ENCODE measurements around the gene KRTAP10-3.

Gene KRTAP10-3

DNA sequence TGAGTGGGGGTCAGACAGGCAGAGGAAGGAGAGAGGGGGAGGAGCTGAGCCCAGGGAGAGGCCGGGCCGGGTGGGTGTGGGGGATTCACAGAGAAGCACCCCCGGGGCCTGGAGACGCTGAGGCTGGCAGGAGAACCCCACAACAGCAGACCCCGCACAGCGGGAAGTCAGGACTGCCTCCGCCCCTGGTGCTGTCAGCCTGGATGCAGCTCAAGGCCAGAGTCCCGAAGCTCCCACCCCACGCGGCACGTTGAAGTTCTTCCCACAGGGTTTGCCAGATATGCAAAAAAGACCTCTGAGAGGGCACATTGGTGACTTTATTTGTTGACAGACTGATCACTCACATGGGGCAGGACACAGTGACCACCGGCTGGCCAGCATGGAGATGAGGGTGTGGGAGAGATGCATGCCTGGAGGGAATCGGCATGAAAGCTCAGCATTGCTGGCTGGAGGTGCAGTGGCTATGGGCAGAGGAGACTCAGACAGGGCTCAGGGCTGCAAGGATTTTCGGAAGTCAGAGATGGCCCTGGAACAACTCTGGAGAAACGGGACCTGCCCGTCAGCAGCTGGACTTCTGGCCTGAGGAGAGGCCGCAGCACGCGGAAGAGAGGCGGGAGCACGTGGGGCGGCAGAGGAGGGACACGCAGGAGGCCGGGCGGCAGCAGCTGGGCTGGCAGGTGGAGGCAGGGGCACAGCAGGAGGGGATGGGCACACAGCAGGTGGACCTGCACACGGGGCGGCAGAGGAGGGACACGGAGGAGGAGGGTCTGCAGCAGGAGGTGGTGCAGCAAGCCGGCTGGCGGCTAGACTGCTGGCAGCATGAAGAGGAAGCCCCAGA lies 885 bp downstream of the KRTAP10-3 start:
- ChIA-PET POLR2A (ENCODE audit: low non-redundant PET) (no interaction called here), CTCF (interaction anchor here (0.6 to 0.8 kb wide), 3 partner anchors 41 to 167 kb away, joined by 3 to 4 read pairs (median 3); no protein-coding TSS in a partner anchor)
- DNase-seq (ENCODE audit: low spot score): no peak

DNA sequence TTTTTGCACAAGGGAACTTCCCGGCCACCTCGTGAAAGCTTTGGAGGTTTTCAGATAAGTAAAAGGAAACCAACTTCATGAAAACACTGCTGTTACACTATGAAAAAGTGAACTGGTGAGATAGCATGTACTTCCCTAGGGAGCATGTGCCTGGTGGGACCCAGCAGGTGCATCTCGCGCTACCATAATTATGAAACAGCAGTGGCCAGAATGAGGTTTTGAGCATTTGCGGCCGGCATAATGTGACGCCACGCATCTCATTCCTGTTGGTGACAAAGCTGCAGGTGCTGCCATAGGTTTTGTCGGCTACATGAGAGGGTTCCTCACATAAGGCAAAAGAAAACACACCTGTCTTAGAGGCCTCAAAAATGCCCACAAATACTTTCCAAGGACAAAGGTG lies 1.7 kb downstream of the KRTAP10-3 start:
- ChIA-PET POLR2A (ENCODE audit: low non-redundant PET) (no interaction called here), CTCF (interaction anchor here (0.6 to 0.8 kb wide), 4 partner anchors 40 to 706 kb away, joined by 3 to 4 read pairs (median 4); no protein-coding TSS in a partner anchor)
- no peak for DNase-seq (ENCODE audit: low spot score)
- H3K27ac ChIP-seq: no peak overlapping the region
- TF ChIP-seq, protein P1, sequence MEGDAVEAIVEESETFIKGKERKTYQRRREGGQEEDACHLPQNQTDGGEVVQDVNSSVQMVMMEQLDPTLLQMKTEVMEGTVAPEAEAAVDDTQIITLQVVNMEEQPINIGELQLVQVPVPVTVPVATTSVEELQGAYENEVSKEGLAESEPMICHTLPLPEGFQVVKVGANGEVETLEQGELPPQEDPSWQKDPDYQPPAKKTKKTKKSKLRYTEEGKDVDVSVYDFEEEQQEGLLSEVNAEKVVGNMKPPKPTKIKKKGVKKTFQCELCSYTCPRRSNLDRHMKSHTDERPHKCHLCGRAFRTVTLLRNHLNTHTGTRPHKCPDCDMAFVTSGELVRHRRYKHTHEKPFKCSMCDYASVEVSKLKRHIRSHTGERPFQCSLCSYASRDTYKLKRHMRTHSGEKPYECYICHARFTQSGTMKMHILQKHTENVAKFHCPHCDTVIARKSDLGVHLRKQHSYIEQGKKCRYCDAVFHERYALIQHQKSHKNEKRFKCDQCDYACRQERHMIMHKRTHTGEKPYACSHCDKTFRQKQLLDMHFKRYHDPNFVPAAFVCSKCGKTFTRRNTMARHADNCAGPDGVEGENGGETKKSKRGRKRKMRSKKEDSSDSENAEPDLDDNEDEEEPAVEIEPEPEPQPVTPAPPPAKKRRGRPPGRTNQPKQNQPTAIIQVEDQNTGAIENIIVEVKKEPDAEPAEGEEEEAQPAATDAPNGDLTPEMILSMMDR (conservative IDR thresholded peaks at IDR 0.05; ENCODE audit: low read depth): no peak

More for the DNA sequence above, 885 bp downstream of the KRTAP10-3 start:
- H3K27ac ChIP-seq: no peak overlapping the region
- TF ChIP-seq, protein P1 (conservative IDR thresholded peaks at IDR 0.05; ENCODE audit: low read depth): no peak

DNA sequence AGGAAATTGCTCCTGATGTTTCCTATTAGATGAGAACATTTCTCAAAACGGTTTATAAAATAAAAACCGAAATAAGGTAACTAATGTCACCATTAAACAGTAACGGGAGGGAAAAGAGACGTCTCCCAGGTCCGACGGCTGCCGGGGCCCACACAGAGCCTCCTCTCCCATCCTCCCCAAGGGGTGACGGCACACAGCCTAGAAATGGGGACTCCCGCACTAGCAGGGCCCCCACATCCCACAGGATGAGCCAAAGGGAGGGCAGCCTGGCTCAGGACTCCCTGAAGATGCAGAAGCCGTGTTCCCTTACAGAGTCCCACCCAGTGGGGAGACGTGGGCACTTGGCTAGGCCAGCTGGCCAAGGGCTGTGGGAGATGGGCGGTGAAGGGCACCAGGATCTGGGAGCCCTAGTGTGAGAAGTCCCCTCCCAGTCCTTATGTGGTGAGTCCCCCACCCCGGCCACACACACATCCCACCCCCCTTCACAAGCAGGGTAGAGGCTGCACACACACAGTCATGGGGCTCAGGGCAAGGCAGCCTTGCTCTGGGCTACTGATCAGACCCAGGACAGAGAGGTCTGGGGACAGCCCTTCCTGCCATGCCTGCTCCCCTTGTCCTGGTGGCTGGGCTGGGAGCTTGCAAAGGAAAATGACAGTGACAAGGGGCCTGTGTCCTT lies 3.3 kb downstream of the KRTAP10-3 start:
- TF ChIP-seq, protein P1 (conservative IDR thresholded peaks at IDR 0.05; ENCODE audit: low read depth): no peak
- DNase-seq (ENCODE audit: low spot score): no peak
- POLR2A ChIA-PET (ENCODE audit: low non-redundant PET): no interaction called here

DNA sequence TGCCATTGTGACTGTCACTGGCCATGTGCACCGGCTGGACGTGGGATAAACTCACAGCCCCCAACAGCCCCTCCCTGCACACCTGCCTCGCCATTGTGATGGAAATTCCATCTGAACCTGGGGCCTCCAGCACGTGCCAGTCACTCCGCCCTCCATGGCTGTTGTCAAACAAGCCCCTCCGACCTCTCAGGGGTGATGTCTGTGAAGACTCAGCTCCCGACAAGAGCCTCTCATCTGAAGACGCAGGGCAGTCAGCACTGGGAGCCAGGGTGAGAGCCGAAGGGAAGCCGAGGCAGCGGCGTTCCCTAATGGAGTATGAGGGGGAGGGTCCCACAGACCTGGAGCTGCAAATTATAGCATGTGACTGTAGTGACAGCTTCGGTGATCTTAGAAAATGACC lies 5.9 kb downstream of the KRTAP10-3 start:
- POLR2A ChIA-PET (ENCODE audit: low non-redundant PET): no interaction called here
- CTCF ChIA-PET: no interaction called here
- DNase-seq (ENCODE audit: low spot score): no peak
- H3K27ac ChIP-seq: no peak overlapping the region
- TF ChIP-seq, protein P1 (conservative IDR thresholded peaks at IDR 0.05; ENCODE audit: low read depth): no peak

More for the DNA sequence above, 3.3 kb downstream of the KRTAP10-3 start:
- CTCF ChIA-PET: interaction anchor here (0.7 kb wide), 1 partner anchor 238 kb away, joined by 4 read pairs; no protein-coding TSS in a partner anchor
- no peak overlapping the region for H3K27ac ChIP-seq

DNA sequence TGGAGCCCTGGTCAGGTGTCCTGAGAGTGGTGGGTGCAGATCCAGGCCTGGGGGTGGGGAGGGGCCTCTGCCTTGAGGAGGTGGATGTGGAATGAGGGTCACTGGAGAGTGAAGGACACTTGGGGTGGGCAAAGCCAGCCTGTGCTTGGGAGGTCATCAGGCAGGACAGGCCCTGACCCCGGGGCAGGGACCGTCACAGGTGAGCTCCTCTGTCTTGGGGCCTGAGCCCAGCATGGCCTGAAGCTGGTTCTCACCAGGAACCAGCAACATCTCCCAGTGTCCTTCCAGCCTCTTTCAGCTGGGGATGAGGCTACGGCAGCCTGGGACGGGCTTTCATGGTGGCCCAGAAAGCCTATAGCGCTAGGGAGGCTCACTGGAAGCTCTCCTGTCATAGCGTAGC lies 6.5 kb downstream of the KRTAP10-3 start:
- DNase-seq (ENCODE audit: low spot score): no peak
- ChIA-PET CTCF (no interaction called here), POLR2A (ENCODE audit: low non-redundant PET) (no interaction called here)
- H3K27ac ChIP-seq: no peak overlapping the region
- TF ChIP-seq, protein P1 (conservative IDR thresholded peaks at IDR 0.05; ENCODE audit: low read depth): no peak

DNA sequence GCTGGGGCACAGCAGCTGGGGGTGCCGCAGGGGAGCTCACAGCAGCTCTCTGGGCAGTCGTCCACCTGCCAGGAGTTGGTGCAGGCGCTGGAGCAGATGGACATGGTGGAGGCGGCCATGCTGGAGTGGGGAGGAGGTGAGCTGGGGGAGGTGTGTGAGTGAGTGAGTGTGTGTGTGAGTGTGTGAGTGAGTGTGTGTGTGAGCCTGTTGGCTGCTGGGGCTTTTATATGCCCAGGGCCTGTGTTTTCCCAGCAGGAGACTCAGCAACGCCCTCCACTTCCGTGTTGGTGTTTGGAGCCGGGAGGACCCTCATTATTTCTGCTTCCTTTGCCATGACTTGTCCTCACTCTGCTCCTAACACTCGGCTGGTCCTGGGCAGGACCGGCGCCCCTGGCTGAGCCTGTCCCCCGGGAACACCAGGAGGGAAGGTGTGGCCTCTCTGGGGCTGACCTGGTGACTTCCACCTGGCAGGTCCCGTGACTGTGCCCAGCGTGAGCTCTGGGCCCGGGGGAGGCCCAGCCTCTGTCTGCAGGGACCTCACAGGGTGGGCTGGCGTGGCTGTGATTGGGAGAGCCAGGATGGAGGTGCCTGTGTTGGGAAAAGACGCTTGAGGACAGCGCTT lies 7.1 kb downstream of the KRTAP10-3 start, which contains the start of gene KRTAP10-2:
Gene KRTAP10-2, minus strand, starts transcription at position 166 of the 622 bp plus-strand sequence. Its CDS starts 47 bp downstream, at position 119.
- TF ChIP-seq, protein P1 (conservative IDR thresholded peaks at IDR 0.05; ENCODE audit: low read depth): no peak
- ChIA-PET CTCF (no interaction called here), POLR2A (ENCODE audit: low non-redundant PET) (no interaction called here)
- no peak for DNase-seq (ENCODE audit: low spot score)
- H3K27ac ChIP-seq: no peak within 1 kb of the TSS

Measured in RWPE1 (cell line).